ENCODE results near the gene FRS2. TPM values are rescaled to one million over a fixed set of nuclear protein-coding genes. Genes with fewer than 3 reads are reported as not detected.

Gene FRS2
- total RNA-seq, 6 donors from 2014 or later = 14.3 to 54.1 (median 24.7) TPM

- Histone ChIP-seq H3K36me3 (no peaks in the 10 kb centered on the region), H3K4me1 (peaks cover 44 to 60% (median 50%) of the 10 kb centered on the region in 4 donors), H3K4me3 (no peak overlapping the region), H3K27ac (no peak overlapping the region), H3K9me3 (no peaks in the 10 kb centered on the region), H3K27me3 (no peaks in the 10 kb centered on the region)
- no peak for DNase-seq
- no peak for TF ChIP-seq POLR2A (IDR thresholded peaks at IDR 0.05)
- no peak for TF ChIP-seq CTCF (IDR thresholded peaks at IDR 0.05)
- TF ChIP-seq EP300 (IDR thresholded peaks at IDR 0.05) = no peak
- TF ChIP-seq POLR2AphosphoS5 (IDR thresholded peaks at IDR 0.05) = no peak
- WGBS, 2 donors = 61 to 76% methylated on average over 2 of the region's 2 CpGs
- no peak for ATAC-seq (ENCODE audit: low FRiP score in 2 of 2)
Observed at GRCh38 chr12:69473262-69473661, 3.1 kb downstream of the FRS2 start.

- no peaks in the 10 kb centered on the region for H3K36me3 ChIP-seq
- peaks cover 44 to 59% (median 50%) of the 10 kb centered on the region in 4 donors for H3K4me1 ChIP-seq
- ATAC-seq (ENCODE audit: low FRiP score in 2 of 2) (no peak), DNase-seq (no peak)
- no peaks in the 10 kb centered on the region for H3K27me3 ChIP-seq
- H3K4me3 ChIP-seq = no peak overlapping the region
- 48% methylated on average over 2 of the region's 2 CpGs for WGBS, 2 donors
- peak overlapping the region in 2 of 4 donors; percentile 10 to 19 for H3K27ac ChIP-seq
- no peaks in the 10 kb centered on the region for H3K9me3 ChIP-seq
- TF ChIP-seq POLR2A (IDR thresholded peaks at IDR 0.05) (no peak), CTCF (IDR thresholded peaks at IDR 0.05) (no peak), POLR2AphosphoS5 (IDR thresholded peaks at IDR 0.05) (no peak), EP300 (IDR thresholded peaks at IDR 0.05) (no peak)
Observed at GRCh38 chr12:69474456-69474855, 4.3 kb downstream of the FRS2 start.

DNA sequence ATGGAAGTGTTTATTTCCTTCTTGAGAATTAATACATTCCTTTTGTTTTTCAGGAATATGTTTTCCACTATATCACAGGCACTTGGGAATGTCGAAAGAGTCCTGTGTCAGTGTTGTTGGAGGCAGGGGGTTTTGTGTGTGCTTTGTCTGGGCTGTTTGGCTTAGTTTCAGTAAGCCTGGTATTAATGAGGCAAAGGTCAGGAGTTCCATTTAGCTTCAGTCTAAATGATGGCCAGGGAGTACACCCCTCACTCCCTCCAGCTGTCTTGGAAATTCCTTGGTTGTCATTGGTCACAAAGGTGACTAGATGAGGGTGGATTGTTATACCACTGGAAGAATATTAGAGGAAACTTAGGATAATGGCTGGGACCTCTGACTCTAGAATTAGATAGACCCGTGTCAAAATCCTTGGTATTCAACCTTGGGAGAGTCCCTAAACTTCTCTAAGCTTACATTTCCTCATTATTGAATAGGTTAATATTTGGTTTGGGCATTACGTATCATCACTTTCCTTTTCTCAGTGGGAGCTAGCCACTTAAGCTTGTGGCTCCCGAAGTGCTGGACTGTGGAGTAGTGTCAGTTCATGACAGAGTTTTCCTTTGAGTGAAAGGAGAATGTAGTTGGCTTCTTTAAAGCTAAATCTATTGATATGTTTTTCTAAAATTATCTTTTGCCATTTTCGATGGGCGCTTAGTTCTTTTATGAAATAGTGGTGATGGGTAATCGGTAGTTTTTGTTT, 5.2 kb downstream of the FRS2 start:
- 56 to 62% methylated on average over 7 of the region's 7 CpGs for WGBS, 2 donors
- Histone ChIP-seq H3K27me3 (no peaks in the 10 kb centered on the region), H3K27ac (peak overlapping the region; percentile 30 to 62 (median 50)), H3K36me3 (no peaks in the 10 kb centered on the region), H3K4me3 (peak overlapping the region in 1 of 4 donors; percentile 9), H3K4me1 (peaks cover 40 to 54% (median 51%) of the 10 kb centered on the region in 4 donors), H3K9me3 (no peaks in the 10 kb centered on the region)
- ATAC-seq (ENCODE audit: low FRiP score in 2 of 2) = peak in 1 of 2 donors; percentile 50
- DNase-seq = no peak
- no peak for TF ChIP-seq CTCF (IDR thresholded peaks at IDR 0.05)
- TF ChIP-seq EP300 (IDR thresholded peaks at IDR 0.05) = no peak
- TF ChIP-seq POLR2AphosphoS5 (IDR thresholded peaks at IDR 0.05) = no peak
- no peak for TF ChIP-seq POLR2A (IDR thresholded peaks at IDR 0.05)

DNA sequence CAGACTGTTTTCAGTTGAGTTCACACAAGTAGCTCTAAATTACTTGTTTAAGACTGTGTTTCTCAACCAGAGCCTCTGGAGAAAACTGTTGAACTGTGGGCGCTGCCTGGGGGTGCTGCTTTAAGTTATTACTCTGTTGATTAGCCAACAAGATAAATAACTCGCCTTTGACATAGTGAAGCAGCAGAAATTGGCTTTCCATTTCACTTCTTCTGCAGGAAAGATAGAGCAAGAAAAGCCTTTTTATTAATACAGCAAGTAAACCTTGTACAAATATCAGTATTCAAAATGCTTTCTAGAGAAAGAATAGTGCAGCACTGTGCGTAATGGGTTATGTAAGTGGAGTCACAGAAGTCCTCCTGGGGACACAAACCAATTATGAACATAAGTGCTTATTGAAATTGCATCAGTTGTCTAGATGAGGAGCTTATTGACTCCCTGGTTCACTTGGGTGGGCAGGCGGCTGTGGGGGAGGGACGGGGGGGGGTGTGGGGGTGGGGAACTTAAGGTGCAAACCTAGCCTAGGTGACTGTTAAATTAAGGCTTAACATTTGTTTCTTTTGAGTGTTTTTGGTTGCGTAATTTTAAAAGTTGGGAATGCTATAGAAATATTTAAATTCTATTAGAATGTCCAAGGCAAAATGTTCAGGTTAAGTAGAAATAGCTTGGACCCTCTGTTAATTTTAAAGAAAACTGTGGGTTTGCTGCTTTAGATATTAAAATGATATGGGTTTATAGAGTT, 6.3 kb downstream of the FRS2 start:
- TF ChIP-seq CTCF (IDR thresholded peaks at IDR 0.05) (no peak), POLR2AphosphoS5 (IDR thresholded peaks at IDR 0.05) (no peak), EP300 (IDR thresholded peaks at IDR 0.05) (no peak), POLR2A (IDR thresholded peaks at IDR 0.05) (no peak)
- WGBS, 2 donors = 55 to 59% methylated on average over 6 of the region's 6 CpGs
- DNase-seq = no peak
- Histone ChIP-seq H3K27me3 (no peaks in the 10 kb centered on the region), H3K4me1 (peaks cover 36 to 52% (median 47%) of the 10 kb centered on the region in 4 donors), H3K9me3 (no peaks in the 10 kb centered on the region), H3K4me3 (no peak overlapping the region), H3K36me3 (no peaks in the 10 kb centered on the region), H3K27ac (peak overlapping the region; percentile 30 to 62 (median 50))
- peak; percentile 40 to 53 for ATAC-seq (ENCODE audit: low FRiP score in 2 of 2)
